IMR-90 (cell line): Measurements from ENCODE around the gene ACBD3. TPM values are rescaled to one million over a fixed set of nuclear protein-coding genes. Genes with fewer than 3 reads are reported as not detected.

Experiments
- ATAC-seq: fragments of 200-7000 bp; cut with Tn5 transposase; 2 replicates; pipeline ENCODE4 v1.9.1; 2020; ENCODE audit warnings: low read depth, mild to moderate bottlenecking, moderate library complexity
- BruUV-seq: library from RNA; stranded (reverse); fragments of 400-500 nt; replicated peaks from 2 replicates; lab custom pipeline; 2021; lab: Mats Ljungman, UMichigan
- CTCF ChIA-PET: fragments of 300-600 bp; formaldehyde crosslinking; extraction: SDS; loops from one replicate; lab custom pipeline; 2021; ENCODE audit warnings: antibody characterized with exemption; lab: Yijun Ruan, JAX
- POLR2A ChIA-PET: fragments of 300-600 bp; sonication (Branson Sonifier 250); formaldehyde crosslinking; loops from one replicate; lab custom pipeline; 2022; ENCODE audit warnings: antibody characterized with exemption; ENCODE audit not compliant: unreplicated experiment; lab: Charles Lee
- DNase-seq: peaks from one replicate; pipeline ENCODE4 v3.0.0; 2013
- H2AFZ ChIP-seq: replicated peaks from 2 replicates; pipeline ENCODE3; 2013; ENCODE audit warnings: low read length, mild to moderate bottlenecking; ENCODE audit not compliant: poor library complexity
- H2AK5ac ChIP-seq: 2 replicates; pipeline ENCODE4 v1.6.1; 2013; ENCODE audit warnings: low read depth, low read length, inconsistent platforms
- H2AK9ac ChIP-seq: replicated peaks from 2 replicates; pipeline ENCODE3; 2013; ENCODE audit warnings: mild to moderate bottlenecking, low read depth, low read length, moderate library complexity; ENCODE audit not compliant: poor library complexity
- H2BK120ac ChIP-seq: 2 replicates; pipeline ENCODE4 v1.6.1; 2013; ENCODE audit warnings: low read depth, low read length, inconsistent platforms
- H2BK15ac ChIP-seq: 3 replicates; pipeline ENCODE4 v1.6.1; 2013; ENCODE audit warnings: low read depth, low read length, inconsistent platforms
- H2BK20ac ChIP-seq: 2 replicates; pipeline ENCODE4 v1.6.1; 2013; ENCODE audit warnings: low read depth, mild to moderate bottlenecking, inconsistent platforms, low read length, moderate library complexity
- H2BK5ac ChIP-seq: 2 replicates; pipeline ENCODE4 v1.6.1; 2013; ENCODE audit warnings: mild to moderate bottlenecking, low read depth, low read length, inconsistent platforms; ENCODE audit not compliant: poor library complexity, severe bottlenecking
- H3K14ac ChIP-seq: replicated peaks from 2 replicates; pipeline ENCODE4 v1.6.1; 2013; ENCODE audit warnings: low read depth, low read length, inconsistent platforms
- H3K18ac ChIP-seq: 2 replicates; pipeline ENCODE4 v1.6.1; 2013; ENCODE audit warnings: low read depth, low read length, control low read depth
- H3K23ac ChIP-seq: 2 replicates; pipeline ENCODE4 v1.6.1; 2013; ENCODE audit warnings: low read depth, low read length, inconsistent platforms
- H3K27ac ChIP-seq: 2 replicates; pipeline ENCODE4 v1.5.1; 2013; ENCODE audit warnings: mild to moderate bottlenecking, control low read depth, low read length; ENCODE audit not compliant: insufficient read depth
- H3K27me3 ChIP-seq: 2 replicates; pipeline ENCODE4 v1.6.1; 2013; ENCODE audit warnings: low read length; ENCODE audit not compliant: control insufficient read depth, insufficient read depth
- H3K36me3 ChIP-seq: 2 replicates; pipeline ENCODE4 v1.6.1; 2013; ENCODE audit warnings: low read length, mixed read lengths; ENCODE audit not compliant: control insufficient read depth, insufficient read depth
- H3K4ac ChIP-seq: 2 replicates; pipeline ENCODE4 v1.6.1; 2013; ENCODE audit warnings: low read depth, low read length, inconsistent platforms
- H3K4me1 ChIP-seq: 2 replicates; pipeline ENCODE4 v1.6.1; 2013; ENCODE audit warnings: low read length, mixed read lengths; ENCODE audit not compliant: control insufficient read depth, insufficient read depth
- H3K4me2 ChIP-seq: 2 replicates; pipeline ENCODE4 v1.6.1; 2013; ENCODE audit warnings: low read depth, mild to moderate bottlenecking, control low read depth, low read length, moderate library complexity
- H3K4me3 ChIP-seq: 2 replicates; pipeline ENCODE4 v1.5.1; 2013; ENCODE audit warnings: low read depth, mild to moderate bottlenecking, control low read depth, low read length, moderate library complexity; ENCODE audit not compliant: insufficient read depth
- H3K56ac ChIP-seq: 2 replicates; pipeline ENCODE4 v1.6.1; 2013; ENCODE audit warnings: low read length, inconsistent platforms; ENCODE audit not compliant: insufficient read depth; ENCODE audit errors: extremely low read depth
- H3K79me1 ChIP-seq, 2 experiments: 2 replicates each; pipeline ENCODE4 v1.6.1; 2013; ENCODE audit warnings: low read length in 2 of 2, inconsistent platforms in 1 of 2, low read depth in 1 of 2
- H3K9ac ChIP-seq: 2 replicates; pipeline ENCODE4 v1.6.1; 2013; ENCODE audit warnings: low read depth, low read length, control low read depth
- H3K9me1 ChIP-seq: 2 replicates; pipeline ENCODE4 v1.6.1; 2013; ENCODE audit warnings: low read length, inconsistent platforms; ENCODE audit not compliant: insufficient read depth
- H3K9me3 ChIP-seq: 2 replicates; pipeline ENCODE4 v1.6.1; 2013; ENCODE audit warnings: low read length; ENCODE audit not compliant: control insufficient read depth, insufficient read depth
- H4K20me1 ChIP-seq: 2 replicates; pipeline ENCODE4 v1.6.1; 2013; ENCODE audit warnings: low read length, inconsistent platforms; ENCODE audit not compliant: insufficient read depth
- H4K5ac ChIP-seq: 2 replicates; pipeline ENCODE4 v1.6.1; 2013; ENCODE audit warnings: mild to moderate bottlenecking, low read depth, low read length, control low read depth
- H4K8ac ChIP-seq, 2 experiments: 2 replicates each; pipeline ENCODE4 v1.6.1; 2013; ENCODE audit warnings: low read depth in 2 of 2, low read length in 2 of 2, control low read depth in 1 of 2, inconsistent platforms in 1 of 2
- H4K91ac ChIP-seq: 2 replicates; pipeline ENCODE4 v1.6.1; 2013; ENCODE audit warnings: low read depth, low read length, inconsistent platforms; ENCODE audit not compliant: insufficient read depth
- CEBPB ChIP-seq: IDR thresholded peaks from 2 replicates; pipeline ENCODE4 v1.6.1; 2012; ENCODE audit warnings: low read depth, low read length, improper control_type of control experiment
- CHD1 ChIP-seq: IDR thresholded peaks from 2 replicates; pipeline ENCODE4 v1.6.1; 2012; ENCODE audit warnings: low read depth, low read length, improper control_type of control experiment
- WGBS, 2 experiments: methylation state at CpG; one replicate each; pipeline versions ENCODE4 v1.1.5 to v1.1.7; 2013; ENCODE audit warnings: missing lambda C conversion rate in 2 of 2; ENCODE audit not compliant: insufficient read length in 1 of 2; ENCODE audit errors: extremely low coverage in 2 of 2; 5-methylcytosine and 5-hydroxymethylcytosine counted together
- dilution Hi-C: fragments of 300-500 bp; cut with HindIII; formaldehyde crosslinking; loops from one replicate; pipeline ENCODE4 v1.14.3; 2018; ENCODE audit warnings: low sequenced_read_pairs; ENCODE audit not compliant: unreplicated experiment
- in situ Hi-C: fragments of 300-500 bp; cut with MboI; formaldehyde crosslinking; loops from 3 replicates; pipeline ENCODE4 v1.14.3; 2019; ENCODE audit warnings: low sequenced_read_pairs, inconsistent platforms, mixed read lengths
- intact Hi-C: fragments of 100-400 bp; cut with micrococcal nuclease; formaldehyde crosslinking; loops from 2 replicates; pipeline ENCODE4 v1.10.0; 2022
- polyA plus RNA-seq, 3 experiments: library from polyadenylated mRNA; depleted of rRNA; stranded (reverse); fragments of >200 nt; gene quantifications; 2 replicates each; pipeline ENCODE4 v1.2.3, GENCODE V29; 2012; ENCODE audit warnings: low replicate concordance in 1 of 3
- total RNA-seq: library from RNA; depleted of rRNA; stranded (reverse); fragments of >200 nt; gene quantifications from 2 replicates; pipeline ENCODE4 v1.2.3, GENCODE V29; 2012

Gene ACBD3
- total and polyA plus RNA-seq, 2 of the 4 experiments (the other 2 are of a cell fraction), result 30.3 to 59.7 TPM

GRCh38 chr1:226097866-226098625, 88.5 kb downstream of the ACBD3 start:
- Histone ChIP-seq H2AK9ac (no peak overlapping the region), H2BK120ac (no peak overlapping the region), H3K4me1 (peaks cover 3% of the 10 kb centered on the region; the same call in 1 of the 2 replicates), H4K8ac (no peak overlapping the region), H3K23ac (no peak overlapping the region), H3K9me3 (no peaks in the 10 kb centered on the region), H3K14ac (no peak overlapping the region), H3K36me3 (no peaks in the 10 kb centered on the region), H3K79me1 (no peaks in the 10 kb centered on the region), H4K5ac (no peak overlapping the region), H2AFZ (no peak overlapping the region), H2BK20ac (no peak overlapping the region), H2BK5ac (no peak overlapping the region), H3K4me2 (no peak overlapping the region), H3K27ac (no peak overlapping the region), H4K20me1 (no peaks in the 10 kb centered on the region; the same call in 1 of the 2 replicates), H4K91ac (no peak overlapping the region), H3K9me1 (no peaks in the 10 kb centered on the region), H2AK5ac (no peak overlapping the region), H3K4ac (no peak overlapping the region), H3K56ac (no peak overlapping the region), H2BK15ac (no peak overlapping the region), H3K9ac (no peak overlapping the region), H3K18ac (no peak overlapping the region), H3K27me3 (peaks cover 8% of the 10 kb centered on the region), H3K4me3 (no peak overlapping the region)
- 60% methylated on average over 1 of the region's 5 CpGs; no CpG with 5 or more reads in 1 of the 2 experiments for WGBS, 2 experiments
- ATAC-seq (no peak), DNase-seq (peak; percentile 65)
- ChIA-PET CTCF (interaction anchor here (1.3 kb wide), 1 partner anchor 33 kb away, joined by 3 read pairs; no protein-coding TSS in a partner anchor), POLR2A (no interaction called here)
- in situ Hi-C loops (no loop called here), dilution Hi-C loops (no loop called here), intact Hi-C loops (no loop called here)
- peak; percentile 65; the same call in 1 of the 2 replicates for TF ChIP-seq CEBPB
- TF ChIP-seq CHD1, result no peak
- BruUV-seq, result no TSS peak
